ENCODE results near the gene PGRMC1. TPM values are rescaled to one million over a fixed set of nuclear protein-coding genes. Genes with fewer than 3 reads are reported as not detected.
"Not testable (repeated sequence)": the region's sequence is repeated elsewhere in the genome, so short reads cannot be mapped to it uniquely, and the experiment has no call there.

Gene PGRMC1
- total and polyA plus RNA-seq, 10 donors: 13.6 to 60.1 (median 36.1) TPM

- intact Hi-C loops (cut with DNase I; ENCODE audit: low total_unique reads): no loop called here
- peak; percentile 68 for DNase-seq
- 50 to 80% (median 65%) methylated on average over 18 to 42 of the region's 42 CpGs for WGBS, 5 donors
Measured at GRCh38 chrX:119272882-119273419, 36.9 kb downstream of the PGRMC1 start.

GRCh38 chrX:119273420-119274192 is 37.5 kb downstream of the PGRMC1 start:
- TF ChIP-seq CTCF (IDR thresholded peaks at IDR 0.05 in 8 of 11, conservative IDR thresholded peaks at IDR 0.05 in 3 of 11): peak in 6 of 11 experiments; percentile 14 to 40 (median 21)
- no peak for TF ChIP-seq POLR2AphosphoS5 (IDR thresholded peaks at IDR 0.05)
- no peak overlapping the region for H3K27ac ChIP-seq
- H3K27me3 ChIP-seq (replicated peaks in 1 of 7): peaks cover 0 to 49% (median 13%) of the 10 kb centered on the region in 7 donors
- H3K4me1 ChIP-seq: peaks cover 0 to 5% (median 0%) of the 10 kb centered on the region in 6 donors
- DNase-seq: peak; percentile 76
- peaks cover 0 to 3% (median 0%) of the 10 kb centered on the region in 8 donors for H3K9me3 ChIP-seq
- WGBS, 5 donors: 7 to 58% (median 12%) methylated on average over 27 to 61 of the region's 61 CpGs
- H3K4me3 ChIP-seq: peak overlapping the region in 3 of 8 donors; percentile 15 to 52 (median 22)
- H3K36me3 ChIP-seq: no peaks in the 10 kb centered on the region
- intact Hi-C loops (cut with DNase I; ENCODE audit: low total_unique reads): no loop called here

More at GRCh38 chrX:119272882-119273419, 36.9 kb downstream of the PGRMC1 start:
- peak overlapping the region in 2 of 8 donors; percentile 22 to 52 for H3K4me3 ChIP-seq
- H3K27me3 ChIP-seq (replicated peaks in 1 of 7): peaks cover 0 to 44% (median 13%) of the 10 kb centered on the region in 7 donors
- no peaks in the 10 kb centered on the region for H3K36me3 ChIP-seq
- H3K4me1 ChIP-seq: peaks cover 0 to 5% (median 0%) of the 10 kb centered on the region in 6 donors
- no peak overlapping the region for H3K27ac ChIP-seq
- TF ChIP-seq POLR2AphosphoS5 (IDR thresholded peaks at IDR 0.05) (no peak), POLR2A (IDR thresholded peaks at IDR 0.05) (no peak), CTCF (IDR thresholded peaks at IDR 0.05 in 8 of 11, conservative IDR thresholded peaks at IDR 0.05 in 3 of 11) (no peak)
- peaks cover 0 to 3% (median 0%) of the 10 kb centered on the region in 8 donors for H3K9me3 ChIP-seq

DNA sequence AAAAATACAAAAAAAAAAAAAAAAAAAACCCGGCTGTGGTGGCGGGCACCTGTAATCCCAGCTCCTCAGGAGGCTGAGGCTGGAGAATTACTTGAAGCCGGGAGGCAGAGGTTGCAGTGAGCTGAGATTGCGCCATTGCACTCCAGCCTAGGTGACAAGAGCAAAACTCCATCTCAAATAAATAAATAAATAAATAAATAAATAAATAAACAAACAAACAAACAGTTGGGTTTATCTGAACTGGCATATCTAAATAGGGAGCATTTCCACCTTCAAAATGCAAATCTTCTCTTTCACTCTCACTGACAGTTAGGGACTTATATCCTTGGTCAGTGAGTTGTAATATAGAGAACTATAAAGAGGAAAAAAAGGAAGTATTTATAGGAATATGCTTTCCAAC is 46.3 kb downstream of the PGRMC1 start:
- H3K27ac ChIP-seq; H3K4me1 ChIP-seq; H3K4me3 ChIP-seq; DNase-seq; intact Hi-C loops (cut with DNase I; ENCODE audit: low total_unique reads); H3K9me3 ChIP-seq; H3K36me3 ChIP-seq: not testable (repeated sequence)
- 72 to 95% (median 91%) methylated on average over 4 of the region's 4 CpGs for WGBS, 5 donors
- peaks cover 0 to 36% (median 0%) of the 10 kb centered on the region in 7 donors for H3K27me3 ChIP-seq (replicated peaks in 1 of 7)

DNA sequence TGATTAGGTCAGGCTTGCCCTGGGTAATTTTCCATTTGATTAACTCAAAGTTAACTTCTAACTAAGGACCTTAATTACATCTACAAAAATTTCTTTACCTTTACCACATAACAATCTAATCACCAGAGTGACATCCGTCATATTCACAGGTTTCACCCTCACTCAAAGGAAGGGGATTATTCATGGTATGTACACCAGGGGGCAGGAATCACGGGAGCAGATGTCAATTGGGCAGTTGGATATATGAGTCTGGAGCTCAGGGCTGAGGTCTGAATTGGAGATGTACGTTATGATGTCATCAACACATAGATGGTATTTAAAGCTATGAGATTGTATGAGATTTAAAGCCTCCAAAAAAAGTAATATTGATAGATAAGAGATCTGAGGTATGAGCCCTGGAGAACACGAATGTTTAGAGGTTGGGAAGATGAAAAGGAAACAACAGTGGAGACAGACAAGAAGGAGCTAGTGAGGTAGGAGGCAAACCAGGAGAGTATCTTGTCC is 52.9 kb downstream of the PGRMC1 start:
- intact Hi-C loops (cut with DNase I; ENCODE audit: low total_unique reads): no loop called here
- H3K9me3 ChIP-seq: no peaks in the 10 kb centered on the region
- H3K27ac ChIP-seq: no peak overlapping the region
- no peaks in the 10 kb centered on the region for H3K4me1 ChIP-seq
- DNase-seq: no peak
- H3K4me3 ChIP-seq: no peak overlapping the region
- H3K27me3 ChIP-seq (replicated peaks in 1 of 7): peaks cover 0 to 28% (median 0%) of the 10 kb centered on the region in 7 donors
- TF ChIP-seq CTCF (IDR thresholded peaks at IDR 0.05 in 8 of 11, conservative IDR thresholded peaks at IDR 0.05 in 3 of 11) (no peak), POLR2A (IDR thresholded peaks at IDR 0.05) (no peak), POLR2AphosphoS5 (IDR thresholded peaks at IDR 0.05) (no peak)
- 59 to 89% (median 72%) methylated on average over 4 of the region's 4 CpGs for WGBS, 5 donors
- no peaks in the 10 kb centered on the region for H3K36me3 ChIP-seq
